Neural progenitor cell (in vitro differentiated cells): ENCODE measurements around the gene ARHGAP4.

ENCODE experiments used
- CTCF ChIP-seq: fragments of 200-600 bp; sonication (generic); IDR thresholded peaks from 2 replicates; pipeline ENCODE4 v1.5.1; 2017; ENCODE audit warnings: antibody characterized with exemption, mild to moderate bottlenecking
- EZH2 ChIP-seq: fragments of 200-600 bp; sonication (generic); IDR thresholded peaks from 2 replicates; pipeline ENCODE4 v1.6.1; 2017; ENCODE audit warnings: antibody characterized with exemption, mild to moderate bottlenecking, moderate library complexity

DNA sequence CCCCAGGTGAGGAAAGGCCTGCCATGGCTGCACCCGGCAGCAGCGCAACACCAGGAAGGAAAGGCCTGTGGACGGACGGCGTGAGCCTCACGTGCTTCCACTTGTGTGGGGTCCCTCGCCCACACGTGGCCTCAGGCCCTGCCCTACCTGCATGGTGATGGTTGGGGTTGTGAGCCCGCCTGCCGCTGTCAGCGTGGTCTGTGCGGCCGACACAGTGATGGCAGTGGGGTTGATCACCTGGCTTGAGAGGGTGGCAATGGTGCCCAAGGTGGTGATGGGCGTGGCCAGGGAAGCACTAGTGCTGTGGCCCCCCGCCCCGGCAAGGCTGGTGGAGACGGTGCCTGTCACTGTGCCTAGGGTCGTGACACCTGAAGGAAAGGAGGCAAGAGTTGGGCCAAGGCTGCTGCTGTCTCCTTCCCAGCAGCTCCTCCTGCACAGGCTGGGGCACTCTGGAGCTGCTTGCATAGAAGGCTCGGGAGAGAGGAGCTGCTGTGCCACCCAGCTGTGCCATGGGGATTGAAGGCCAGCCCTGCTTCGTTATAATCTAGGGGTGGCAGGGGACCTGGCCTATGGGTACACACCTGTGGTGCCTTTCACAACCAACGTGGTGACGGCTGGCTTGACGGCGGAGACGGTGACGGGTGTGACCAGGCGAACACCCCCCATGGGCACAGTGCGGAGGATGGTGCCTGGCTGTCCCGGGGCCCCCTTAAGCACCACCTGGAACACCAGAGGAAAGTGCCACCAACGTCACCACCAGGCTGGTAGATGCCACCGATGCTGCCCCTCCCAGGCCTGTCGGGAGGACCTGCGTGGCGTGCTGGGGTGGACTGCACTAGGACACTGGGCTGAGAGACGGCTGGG is 30.2 kb upstream of the ARHGAP4 start:
- TF ChIP-seq CTCF (no peak), EZH2 (no peak)
